Caco-2 (cell line): ENCODE results near the gene KIRREL3. TPM values are rescaled to one million over a fixed set of nuclear protein-coding genes. Genes with fewer than 3 reads are reported as not detected.

Experiments used
- BruUV-seq: library from RNA; stranded (reverse); fragments of 400-500 nt; replicated peaks from 2 replicates; lab custom pipeline; 2021; lab: Mats Ljungman, UMichigan
- CTCF ChIA-PET: fragments of 300-600 bp; sonication (Branson Sonifier 250); formaldehyde crosslinking; loops from one replicate; lab custom pipeline; 2022; ENCODE audit warnings: antibody characterized with exemption; lab: Charles Lee
- POLR2A ChIA-PET: fragments of 300-600 bp; sonication (Branson Sonifier 250); formaldehyde crosslinking; loops from one replicate; lab custom pipeline; 2022; ENCODE audit warnings: antibody characterized with exemption; lab: Charles Lee
- DNase-seq, 2 experiments: peaks; one replicate each; pipeline versions ENCODE4 v3.0.0 to v3.0.0-alpha.2; 2020 to 2022
- H3K27me3 ChIP-seq: replicated peaks from 2 replicates; pipeline ENCODE4 v1.6.0; 2011; ENCODE audit warnings: low read length; ENCODE audit not compliant: control insufficient read depth, insufficient read depth
- H3K36me3 ChIP-seq: 2 replicates; pipeline ENCODE4 v1.5.1; 2011; ENCODE audit warnings: low read length; ENCODE audit not compliant: control insufficient read depth, insufficient read depth
- H3K4me1 ChIP-seq: fragments of 250-450 bp; sonication (Bioruptor Pico); 2 replicates; pipeline ENCODE4 v1.5.1; 2020; ENCODE audit warnings: mild to moderate bottlenecking
- H3K4me3 ChIP-seq: 2 replicates; pipeline ENCODE4 v1.5.1; 2011; ENCODE audit warnings: low read depth, mild to moderate bottlenecking, control low read depth, low read length
- H3K9me3 ChIP-seq: fragments of 250-450 bp; sonication (Bioruptor Pico); 2 replicates; pipeline ENCODE4 v1.5.1; 2020; ENCODE audit warnings: mild to moderate bottlenecking, moderate library complexity
- H3K27ac Mint-ChIP-seq: one replicate; pipeline ENCODE4 v1.8.0; 2022; ENCODE audit warnings: mixed read lengths; ENCODE audit not compliant: unreplicated experiment
- H3K27me3 Mint-ChIP-seq: one replicate; pipeline ENCODE4 v1.8.0; 2022; ENCODE audit warnings: mixed read lengths; ENCODE audit not compliant: insufficient read depth, unreplicated experiment
- H3K36me3 Mint-ChIP-seq: one replicate; pipeline ENCODE4 v1.8.0; 2022; ENCODE audit warnings: mild to moderate bottlenecking, mixed read lengths; ENCODE audit not compliant: insufficient read depth, unreplicated experiment
- H3K4me1 Mint-ChIP-seq: one replicate; pipeline ENCODE4 v1.8.0; 2022; ENCODE audit warnings: low read depth, mixed read lengths; ENCODE audit not compliant: unreplicated experiment
- H3K4me3 Mint-ChIP-seq: one replicate; pipeline ENCODE4 v1.8.0; 2022; ENCODE audit warnings: mild to moderate bottlenecking, moderate library complexity, mixed read lengths; ENCODE audit not compliant: unreplicated experiment
- H3K9me3 Mint-ChIP-seq: one replicate; pipeline ENCODE4 v1.8.0; 2022; ENCODE audit warnings: mixed read lengths; ENCODE audit not compliant: unreplicated experiment
- CTCF ChIP-seq, 2 experiments: fragments of 200-600 bp in 1 of 2; IDR thresholded peaks; 1 replicate in 1 of 2; 2 replicates in 1 of 2; pipeline versions ENCODE4 v1.5.1 to v1.8.0; 2011 to 2022; ENCODE audit warnings: antibody characterized with exemption in 1 of 2, control low read depth in 1 of 2, inconsistent platforms in 1 of 2, low read depth in 1 of 2, low read length in 1 of 2, mild to moderate bottlenecking in 1 of 2, moderate library complexity in 1 of 2; ENCODE audit not compliant: insufficient read depth in 1 of 2, severe bottlenecking in 1 of 2, unreplicated experiment in 1 of 2
- intact Hi-C: fragments of 100-400 bp; cut with micrococcal nuclease; formaldehyde crosslinking; loops from one replicate; pipeline ENCODE4 v1.10.0; 2022; ENCODE audit not compliant: unreplicated experiment
- total RNA-seq: library from RNA; stranded (reverse); gene quantifications from 2 replicates; pipeline ENCODE4 v1.2.3, GENCODE V29; 2022

KIRREL3 gene
- total RNA-seq, 1 experiment from 2014 or later = not detected

- POLR2A ChIA-PET = interaction anchor here (0.6 kb wide), 1 partner anchor 1113 kb away, joined by 3 read pairs; no protein-coding TSS in a partner anchor
- Histone ChIP-seq H3K4me3 (no peak overlapping the region), H3K36me3 (no peaks in the 10 kb centered on the region), H3K4me1 (no peaks in the 10 kb centered on the region), H3K9me3 (no peaks in the 10 kb centered on the region; the same call in 1 of the 2 replicates), H3K27me3 (0 out of 2 replicates have a peak, but pooled peaks cover 1% of the 10 kb centered on the region)
- Mint-ChIP-seq H3K9me3 (peaks cover 10% of the 10 kb centered on the region), H3K27me3 (peaks cover 20% of the 10 kb centered on the region), H3K4me3 (no peak overlapping the region), H3K4me1 (no peaks in the 10 kb centered on the region), H3K27ac (no peak overlapping the region), H3K36me3 (no peaks in the 10 kb centered on the region)
- no TSS peak for BruUV-seq
- CTCF ChIA-PET = no interaction called here
- no peak for DNase-seq
- no peak for TF ChIP-seq CTCF (IDR thresholded peaks at IDR 0.05; ENCODE audit: insufficient read depth in 1 of 2, low read depth in 1 of 2, low read length in 1 of 2, severe bottlenecking in 1 of 2, unreplicated experiment in 1 of 2)
- intact Hi-C loops = loop anchor here (5.0 kb wide), 2 partner anchors 254 to 364 kb away; no protein-coding TSS in a partner anchor
These were observed 29.3 kb downstream of the KIRREL3 start for GRCh38 chr11:126971305-126971704.

- intact Hi-C loops = loop anchor here (5.0 kb wide), 2 partner anchors 253 to 363 kb away; no protein-coding TSS in a partner anchor
- Mint-ChIP-seq H3K27ac (no peak overlapping the region), H3K36me3 (no peaks in the 10 kb centered on the region), H3K27me3 (peaks cover 20% of the 10 kb centered on the region), H3K9me3 (peaks cover 10% of the 10 kb centered on the region), H3K4me3 (no peak overlapping the region), H3K4me1 (no peaks in the 10 kb centered on the region)
- Histone ChIP-seq H3K36me3 (no peaks in the 10 kb centered on the region), H3K4me3 (no peak overlapping the region), H3K9me3 (no peaks in the 10 kb centered on the region; the same call in 1 of the 2 replicates), H3K4me1 (no peaks in the 10 kb centered on the region), H3K27me3 (0 out of 2 replicates have a peak, but pooled peaks cover 2% of the 10 kb centered on the region)
- TF ChIP-seq CTCF (IDR thresholded peaks at IDR 0.05; ENCODE audit: insufficient read depth in 1 of 2, low read depth in 1 of 2, low read length in 1 of 2, severe bottlenecking in 1 of 2, unreplicated experiment in 1 of 2) = peak; percentile 60 to 61
- DNase-seq = peak in 1 of 2 experiments; percentile 28
- CTCF ChIA-PET = interaction anchor here (0.7 to 1.1 kb wide), 2 partner anchors 20 to 79 kb away, joined by 4 read pairs; no protein-coding TSS in a partner anchor
- BruUV-seq = no TSS peak
- POLR2A ChIA-PET = no interaction called here
These were observed 30.6 kb downstream of the KIRREL3 start for GRCh38 chr11:126969865-126970479.

GRCh38 chr11:126968915-126969314 is 31.7 kb downstream of the KIRREL3 start:
- TF ChIP-seq CTCF (IDR thresholded peaks at IDR 0.05; ENCODE audit: insufficient read depth in 1 of 2, low read depth in 1 of 2, low read length in 1 of 2, severe bottlenecking in 1 of 2, unreplicated experiment in 1 of 2) = no peak
- H3K4me1 ChIP-seq = no peaks in the 10 kb centered on the region
- BruUV-seq = no TSS peak
- 0 out of 2 replicates have a peak, but pooled peaks cover 2% of the 10 kb centered on the region for H3K27me3 ChIP-seq
- Mint-ChIP-seq H3K27ac (no peak overlapping the region), H3K4me3 (no peak overlapping the region), H3K36me3 (no peaks in the 10 kb centered on the region), H3K27me3 (peaks cover 20% of the 10 kb centered on the region), H3K9me3 (peaks cover 10% of the 10 kb centered on the region), H3K4me1 (no peaks in the 10 kb centered on the region)
- CTCF ChIA-PET = no interaction called here
- no peaks in the 10 kb centered on the region for H3K36me3 ChIP-seq
- no peaks in the 10 kb centered on the region; the same call in 1 of the 2 replicates for H3K9me3 ChIP-seq
- POLR2A ChIA-PET = no interaction called here
- DNase-seq = no peak
- intact Hi-C loops = no loop called here
- H3K4me3 ChIP-seq = no peak overlapping the region
